Stomach (tissue), 9 donors: Measurements from ENCODE around the gene PEX13. TPM values are rescaled to one million over a fixed set of nuclear protein-coding genes. Genes with fewer than 3 reads are reported as not detected.

Source experiments
- DNase-seq, 2 donors: peaks; one replicate each; pipeline versions ENCODE4 v3.0.0 to v3.0.0-alpha.2; 2013 to 2019
- H3K27ac ChIP-seq, 5 donors: fragments of 200-600 bp in 4 of 5; sonication (generic) in 4 of 5; one replicate each; pipeline ENCODE4 v1.5.1; 2013 to 2019; ENCODE audit warnings: mild to moderate bottlenecking in 1 of 5, moderate library complexity in 1 of 5
- H3K27me3 ChIP-seq, 3 donors: fragments of 200-600 bp; sonication (generic); one replicate each; pipeline ENCODE4 v1.5.1; 2017 to 2019; ENCODE audit warnings: mixed run types in 1 of 3
- H3K36me3 ChIP-seq, 4 donors: fragments of 200-600 bp; sonication (generic); 1 replicate in 3 of 4; 2 replicates in 1 of 4; pipeline ENCODE4 v1.5.1; 2016 to 2019
- H3K4me1 ChIP-seq, 4 donors: fragments of 200-600 bp; sonication (generic); one replicate each; pipeline ENCODE4 v1.5.1; 2016 to 2019
- H3K4me3 ChIP-seq, 4 donors: fragments of 200-600 bp; sonication (generic) in 3 of 4; one replicate each; pipeline ENCODE4 v1.5.1; 2016 to 2019; ENCODE audit warnings: mild to moderate bottlenecking in 1 of 4
- H3K9me3 ChIP-seq, 4 donors: fragments of 200-600 bp; sonication (generic); one replicate each; pipeline ENCODE4 v1.5.1; 2016 to 2019
- CTCF ChIP-seq, 7 experiments: fragments of 450-650 bp in 4 of 7; fragments of 200-600 bp in 3 of 7; sonication (generic) in 3 of 7; IDR thresholded peaks; one replicate each; pipeline ENCODE4 v1.5.1; 2016 to 2019; ENCODE audit warnings: antibody characterized with exemption in 7 of 7, control low read depth in 2 of 7, mild to moderate bottlenecking in 1 of 7
- EP300 ChIP-seq: sonication (generic); formaldehyde crosslinking; IDR thresholded peaks from one replicate; pipeline ENCODE4 v1.6.1; 2017; ENCODE audit warnings: antibody characterized with exemption
- POLR2A ChIP-seq, 4 donors: fragments of 450-650 bp; IDR thresholded peaks; one replicate each; pipeline ENCODE4 v1.6.1; 2016; ENCODE audit warnings: antibody characterized with exemption in 4 of 4, control low read depth in 2 of 4, mild to moderate bottlenecking in 1 of 4, moderate library complexity in 1 of 4
- POLR2AphosphoS5 ChIP-seq, 3 donors: sonication (generic); formaldehyde crosslinking; IDR thresholded peaks; one replicate each; pipeline ENCODE4 v1.6.1; 2016; ENCODE audit warnings: antibody characterized with exemption in 3 of 3
- WGBS, 5 donors: extraction: QIAGEN DNeasy Blood & Tissue Kit in 3 of 5; methylation state at CpG; one replicate each; pipeline versions ENCODE4 v1.1.5 to v1.1.7; 2013 to 2018; 5-methylcytosine and 5-hydroxymethylcytosine counted together
- intact Hi-C: fragments of 100-400 bp; cut with DNase I; formaldehyde crosslinking; loops from one replicate; pipeline ENCODE4 v1.15.1; 2023; ENCODE audit warnings: low total_unique reads
- polyA plus RNA-seq, 3 donors: library from polyadenylated mRNA; stranded (reverse); fragments of 200-250 nt; gene quantifications; one replicate each; pipeline ENCODE4 v1.2.3, GENCODE V29; 2013
- total RNA-seq, 5 donors: library from RNA; depleted of rRNA; stranded (reverse); fragments of >200 nt; gene quantifications; one replicate each; pipeline versions ENCODE4 v1.1.0 to v1.2.3, GENCODE V29; 2014 to 2016
- donor health status: healthy with polysubstance abuse.
- donor health status: Bipolar disorder and iron deficiency.
- donor health status: healthy.

The PEX13 gene
- total and polyA plus RNA-seq, 8 donors, result 7.9 to 56.0 (median 14.0) TPM

- H3K4me1 ChIP-seq, result peaks cover 7 to 60% (median 37%) of the 10 kb centered on the region in 4 donors
- peak in 1 of 2 donors; percentile 54 for DNase-seq
- no peaks in the 10 kb centered on the region for H3K27me3 ChIP-seq
- H3K9me3 ChIP-seq, result no peaks in the 10 kb centered on the region
- peak overlapping the region; percentile 75 to 96 (median 93) for H3K4me3 ChIP-seq
- no peak for TF ChIP-seq EP300
- TF ChIP-seq POLR2A (IDR thresholded peaks at IDR 0.05), result no peak
- no peak for TF ChIP-seq POLR2AphosphoS5 (IDR thresholded peaks at IDR 0.05)
- TF ChIP-seq CTCF (IDR thresholded peaks at IDR 0.05), result no peak
- 1 to 2% (median 1%) methylated on average over 16 of the region's 16 CpGs for WGBS, 5 donors
- H3K36me3 ChIP-seq, result peaks cover 0 to 9% (median 4%) of the 10 kb centered on the region in 4 donors
- intact Hi-C loops, result no loop called here
- peak overlapping the region; percentile 91 to 95 (median 94) for H3K27ac ChIP-seq
These were observed 1.0 kb upstream of the PEX13 start for GRCh38 chr2:61016392-61017002.

- TF ChIP-seq POLR2A (IDR thresholded peaks at IDR 0.05), result peak in 1 of 4 donors; percentile 14
- TF ChIP-seq CTCF (IDR thresholded peaks at IDR 0.05), result peak in 1 of 7 experiments; percentile 14
- no peak for TF ChIP-seq EP300
- TF ChIP-seq POLR2AphosphoS5 (IDR thresholded peaks at IDR 0.05), result peak in 2 of 3 donors; percentile 63 to 81
- intact Hi-C loops, result no loop called here
- peak overlapping the region; percentile 75 to 96 (median 93) for H3K4me3 ChIP-seq
- H3K36me3 ChIP-seq, result peaks cover under 1 to 15% (median 10%) of the 10 kb centered on the region in 4 donors
- peak overlapping the region; percentile 91 to 95 (median 94) for H3K27ac ChIP-seq
- peak; percentile 86 to 94 for DNase-seq
- no peaks in the 10 kb centered on the region for H3K9me3 ChIP-seq
- H3K27me3 ChIP-seq, result no peaks in the 10 kb centered on the region
- 0% methylated on average over 27 of the region's 27 CpGs for WGBS, 5 donors
- H3K4me1 ChIP-seq, result peaks cover 7 to 61% (median 37%) of the 10 kb centered on the region in 4 donors
These were observed 441 bp upstream of the PEX13 start for GRCh38 chr2:61017003-61017555.

GRCh38 chr2:61018318-61018755 lies 817 bp downstream of the PEX13 start:
- Histone ChIP-seq H3K9me3 (no peaks in the 10 kb centered on the region), H3K4me1 (peaks cover 7 to 61% (median 37%) of the 10 kb centered on the region in 4 donors), H3K27me3 (no peaks in the 10 kb centered on the region), H3K4me3 (peak overlapping the region; percentile 75 to 96 (median 93)), H3K27ac (peak overlapping the region; percentile 91 to 95 (median 94)), H3K36me3 (peaks cover 2 to 22% (median 17%) of the 10 kb centered on the region in 4 donors)
- 0 to 2% (median 1%) methylated on average over 7 of the region's 7 CpGs for WGBS, 5 donors
- TF ChIP-seq CTCF (IDR thresholded peaks at IDR 0.05), result no peak
- TF ChIP-seq POLR2A (IDR thresholded peaks at IDR 0.05), result no peak
- TF ChIP-seq POLR2AphosphoS5 (IDR thresholded peaks at IDR 0.05), result peak in 1 of 3 donors; percentile 45
- no peak for TF ChIP-seq EP300
- intact Hi-C loops, result no loop called here
- no peak for DNase-seq

GRCh38 chr2:61018798-61019197 lies 1.3 kb downstream of the PEX13 start:
- intact Hi-C loops, result no loop called here
- Histone ChIP-seq H3K36me3 (peaks cover 2 to 24% (median 19%) of the 10 kb centered on the region in 4 donors), H3K4me1 (peaks cover 7 to 60% (median 37%) of the 10 kb centered on the region in 4 donors), H3K27me3 (no peaks in the 10 kb centered on the region), H3K4me3 (peak overlapping the region; percentile 75 to 96 (median 93)), H3K27ac (peak overlapping the region in 4 of 5 donors; percentile 91 to 94 (median 93)), H3K9me3 (no peaks in the 10 kb centered on the region)
- TF ChIP-seq EP300 (no peak), POLR2AphosphoS5 (IDR thresholded peaks at IDR 0.05) (no peak), CTCF (IDR thresholded peaks at IDR 0.05) (no peak), POLR2A (IDR thresholded peaks at IDR 0.05) (no peak)
- 14 to 23% (median 19%) methylated on average over 6 of the region's 6 CpGs for WGBS, 5 donors
- DNase-seq, result no peak
